ENCODE data around the gene DNMBP.

GRCh38 chr10:100013621-100014020 lies 3.9 kb upstream of the DNMBP start:
- TF ChIP-seq POLR2AphosphoS5 (IDR thresholded peaks at IDR 0.05; ENCODE audit: low read depth, low read length), result no peak
- no peak for TF ChIP-seq TAF1 (IDR thresholded peaks at IDR 0.05; ENCODE audit: borderline replicate concordance, insufficient read depth, low read length)
- TF ChIP-seq REST (IDR thresholded peaks at IDR 0.05; ENCODE audit: insufficient read depth in 1 of 2, low read depth in 2 of 2, low read length in 2 of 2), result no peak
- no peak for TF ChIP-seq SIN3A (IDR thresholded peaks at IDR 0.05; ENCODE audit: borderline replicate concordance, insufficient read depth, low read length)
- no peak for TF ChIP-seq FOXP2 (optimal IDR thresholded peaks at IDR 0.05; ENCODE audit: borderline replicate concordance, extremely low read depth, extremely low read length, insufficient read depth)

All from PFSK-1 (cell line).